ENCODE data around the gene AKR7A2. TPM values are rescaled to one million over a fixed set of nuclear protein-coding genes. Genes with fewer than 3 reads are reported as not detected.
"Not testable (repeated sequence)": the region's sequence is repeated elsewhere in the genome, so short reads cannot be mapped to it uniquely, and the experiment has no call there.

AKR7A2 gene
- total RNA-seq, 1 donor from 2014 or later, result 49.7 TPM

- DNase-seq (ENCODE audit: low read depth in 2 of 2), result no peak
Observed at GRCh38 chr1:19268445-19268844, 43.5 kb downstream of the AKR7A2 start.

GRCh38 chr1:19262744-19263143 is 49.2 kb downstream of the AKR7A2 start:
- DNase-seq (ENCODE audit: low read depth in 2 of 2), result no peak

- no peak for DNase-seq (ENCODE audit: low read depth in 2 of 2)
Observed at GRCh38 chr1:19262047-19262446, 49.9 kb downstream of the AKR7A2 start.

DNA sequence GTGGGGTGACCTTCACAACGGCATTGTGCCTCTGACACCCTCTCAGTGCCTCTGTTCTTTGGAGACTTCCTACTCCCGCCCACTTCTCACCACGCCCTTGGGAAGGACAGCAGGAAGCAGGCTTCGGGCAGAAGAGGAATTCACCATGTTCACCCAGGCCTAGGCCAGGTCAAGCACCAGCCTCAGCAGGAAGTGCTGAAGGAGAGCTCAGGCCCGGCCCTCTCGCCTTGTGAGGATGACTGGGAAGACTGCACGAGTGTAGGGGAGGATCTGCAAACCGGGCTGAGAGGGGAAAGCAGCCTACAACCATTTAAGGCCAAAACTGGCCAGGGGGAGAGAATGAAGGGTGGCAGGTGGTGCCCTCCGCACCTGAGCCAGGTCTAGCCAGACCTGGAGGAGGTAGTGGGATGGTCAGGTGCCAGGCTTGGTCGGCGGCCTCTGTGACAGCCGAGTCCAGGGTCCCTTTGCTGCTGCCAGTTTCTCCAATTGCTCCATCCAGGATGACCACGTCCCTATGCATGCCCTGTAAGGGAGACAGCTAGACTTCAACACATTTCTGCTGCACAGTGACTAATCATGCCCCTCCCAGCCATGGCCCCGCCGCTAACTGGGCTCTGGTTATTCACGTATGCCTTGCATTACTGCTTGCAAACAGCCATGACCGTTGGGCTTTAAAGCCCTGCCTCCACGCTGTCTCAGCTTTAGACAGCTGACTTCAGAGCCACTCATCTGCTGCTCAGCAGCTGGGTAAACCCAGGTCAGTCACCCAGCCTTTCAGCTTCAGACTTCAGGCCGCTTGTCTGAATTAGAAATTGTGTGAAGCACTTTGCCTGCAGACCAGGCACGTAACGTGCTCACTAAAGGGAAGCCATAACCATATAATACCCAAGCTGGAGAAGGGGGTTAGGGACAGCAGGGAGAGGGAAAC is 51.5 kb downstream of the AKR7A2 start:
- no peak for DNase-seq (ENCODE audit: low read depth in 2 of 2)

- no peak for DNase-seq (ENCODE audit: low read depth in 2 of 2)
Observed at GRCh38 chr1:19258353-19258752, 53.6 kb downstream of the AKR7A2 start.

DNA sequence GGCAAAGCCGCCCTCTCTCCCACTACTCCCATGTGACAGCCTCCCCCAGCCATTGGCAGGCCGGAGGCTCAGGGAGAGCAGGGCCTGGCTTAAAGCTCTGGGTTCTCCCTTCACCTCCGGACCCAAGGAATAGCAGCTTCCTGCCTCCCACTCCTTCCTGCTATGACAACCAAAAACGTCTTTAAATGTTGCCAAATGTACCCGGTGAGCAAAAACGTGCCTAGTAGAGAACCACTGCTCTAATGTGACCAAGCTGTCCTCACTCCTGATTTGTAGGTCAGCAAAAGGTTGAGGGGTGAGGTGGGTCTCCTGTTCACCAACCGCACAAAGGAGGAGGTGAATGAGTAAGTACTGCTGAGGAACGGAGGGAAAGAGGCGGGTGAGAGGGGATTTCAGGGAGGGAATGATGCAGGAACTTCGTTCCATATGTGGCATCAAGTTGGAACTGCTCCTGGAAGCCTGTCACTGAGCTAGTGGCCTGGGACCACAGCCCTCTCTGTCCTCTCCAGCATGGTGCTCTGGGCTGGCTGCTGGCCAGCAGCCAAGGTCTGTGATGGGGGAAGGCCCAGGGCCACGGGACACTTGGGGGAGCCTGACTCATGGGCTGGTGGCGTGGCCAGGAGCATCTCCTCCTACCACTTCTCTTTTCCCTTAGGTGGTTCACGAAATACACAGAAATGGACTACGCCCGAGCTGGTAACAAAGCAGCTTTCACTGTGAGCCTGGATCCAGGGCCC is 54.6 kb downstream of the AKR7A2 start:
- peak in 1 of 2 donors; percentile 10 for DNase-seq (ENCODE audit: low read depth in 2 of 2)

GRCh38 chr1:19256301-19256700 is 55.6 kb downstream of the AKR7A2 start:
- not testable (repeated sequence) for DNase-seq (ENCODE audit: low read depth in 2 of 2)

DNA sequence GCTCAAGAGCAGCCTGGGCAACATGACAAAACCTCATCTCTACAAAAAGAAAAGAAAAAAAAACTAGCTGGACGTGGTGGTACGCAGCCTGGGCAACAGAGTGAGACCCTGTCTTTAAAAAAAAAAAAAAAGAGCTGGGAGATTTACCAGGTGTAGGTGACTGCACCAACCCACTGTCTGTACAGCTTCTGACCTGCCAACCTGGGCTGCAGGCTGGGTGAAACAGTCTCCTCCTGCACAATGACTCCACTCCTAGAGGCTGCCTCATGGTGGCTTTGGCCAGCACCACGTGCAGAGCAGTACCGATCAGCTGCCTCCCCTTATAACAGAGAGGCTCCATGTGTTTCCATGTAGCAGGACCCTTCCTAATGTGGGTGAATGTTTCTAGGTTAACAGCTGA is 56.7 kb downstream of the AKR7A2 start:
- no peak for DNase-seq (ENCODE audit: low read depth in 2 of 2)

- no peak for DNase-seq (ENCODE audit: low read depth in 2 of 2)
Observed at GRCh38 chr1:19254416-19254815, 57.5 kb downstream of the AKR7A2 start.

Other genes with a start within 250 kb of the AKR7A2 start
- 74.1 and 99.1 TPM in 2 replicates for gene UBR4, start 101.9 kb downstream of the AKR7A2 start, total RNA-seq
- 38.1 and 41.6 TPM in 2 replicates for gene EMC1, start 60.6 kb downstream of the AKR7A2 start, total RNA-seq
- 19.4 and 19.7 TPM in 2 replicates for gene MRTO4, start 60.3 kb downstream of the AKR7A2 start, total RNA-seq
- 0.13 and 0.25 TPM in 2 replicates for gene AKR7A3, start 23.4 kb downstream of the AKR7A2 start, total RNA-seq
- gene SLC66A1, start 182 bp upstream of the AKR7A2 start, total RNA-seq, result 10.9 and 18.5 TPM in 2 replicates
- 119 and 202 TPM in 2 replicates for gene CAPZB, start 173.4 kb upstream of the AKR7A2 start, total RNA-seq

Measured in dermis microvascular lymphatic vessel endothelial cell (primary cell).